PC-3 (cell line): ENCODE data around the gene AGO3. TPM values are rescaled to one million over a fixed set of nuclear protein-coding genes. Genes with fewer than 3 reads are reported as not detected.

Experiments
- ATAC-seq: fragments of 200-7000 bp; cut with Tn5 transposase; 2 replicates; pipeline ENCODE4 v1.9.1; 2020; ENCODE audit warnings: mild to moderate bottlenecking, moderate library complexity
- BruUV-seq: library from RNA; stranded (reverse); fragments of 400-500 nt; replicated peaks from 2 replicates; lab custom pipeline; 2021; lab: Mats Ljungman, UMichigan
- CTCF ChIA-PET: fragments of 300-600 bp; sonication (Branson Sonifier 250); formaldehyde crosslinking; loops from one replicate; lab custom pipeline; 2022; ENCODE audit warnings: antibody characterized with exemption; lab: Charles Lee
- POLR2A ChIA-PET: fragments of 300-600 bp; sonication (Branson Sonifier 250); formaldehyde crosslinking; loops from one replicate; lab custom pipeline; 2022; ENCODE audit warnings: antibody characterized with exemption; ENCODE audit not compliant: unreplicated experiment; lab: Charles Lee
- DNase-seq: peaks from one replicate; pipeline ENCODE4 v3.0.0-alpha.2; 2015
- H2AFZ ChIP-seq: fragments of 300-600 bp; sonication (generic); 2 replicates; pipeline ENCODE4 v1.6.0; 2016; ENCODE audit warnings: antibody characterized with exemption, low read length
- H3F3A ChIP-seq: fragments of 300-600 bp; sonication (generic); one replicate; pipeline ENCODE4 v1.6.0; 2017; ENCODE audit warnings: antibody characterized with exemption, low read length, control low read depth, mild to moderate bottlenecking; ENCODE audit not compliant: unreplicated experiment
- H3K27ac ChIP-seq: fragments of 300-600 bp; sonication (generic); 2 replicates; pipeline ENCODE4 v1.5.1; 2016; ENCODE audit warnings: mild to moderate bottlenecking, low read length
- H3K27me3 ChIP-seq: fragments of 300-600 bp; sonication (generic); 2 replicates; pipeline ENCODE4 v1.6.1; 2016; ENCODE audit warnings: low read length, mixed read lengths
- H3K36me3 ChIP-seq: fragments of 300-600 bp; sonication (generic); 2 replicates; pipeline ENCODE4 v1.6.1; 2016; ENCODE audit warnings: low read depth, mixed run types, low read length, mixed read lengths
- H3K4me1 ChIP-seq: fragments of 300-600 bp; sonication (generic); 2 replicates; pipeline ENCODE4 v1.5.1; 2016; ENCODE audit warnings: low read length; ENCODE audit not compliant: insufficient read depth
- H3K4me2 ChIP-seq: fragments of 300-600 bp; sonication (generic); 2 replicates; pipeline ENCODE4 v1.6.0; 2016; ENCODE audit warnings: low read length
- H3K4me3 ChIP-seq: fragments of 300-600 bp; sonication (generic); 2 replicates; pipeline ENCODE4 v1.5.1; 2016; ENCODE audit warnings: mild to moderate bottlenecking, low read length, mixed read lengths
- H3K79me2 ChIP-seq: fragments of 300-600 bp; sonication (generic); 2 replicates; pipeline ENCODE4 v1.6.1; 2017; ENCODE audit warnings: low read length, mixed read lengths
- H3K9ac ChIP-seq: fragments of 300-600 bp; sonication (generic); 2 replicates; pipeline ENCODE4 v1.6.0; 2016; ENCODE audit warnings: mild to moderate bottlenecking, low read length
- H3K9me2 ChIP-seq: fragments of 300-600 bp; sonication (generic); replicated peaks from 2 replicates; pipeline ENCODE4 v1.6.1; 2016; ENCODE audit warnings: mixed run types, low read length, mixed read lengths
- H3K9me3 ChIP-seq: fragments of 300-600 bp; sonication (generic); 2 replicates; pipeline ENCODE4 v1.6.1; 2016; ENCODE audit warnings: low read length, mixed read lengths
- H4K20me1 ChIP-seq: fragments of 300-600 bp; sonication (generic); 2 replicates; pipeline ENCODE4 v1.6.1; 2016; ENCODE audit warnings: low read length, mixed read lengths
- CTCF ChIP-seq: fragments of 300-600 bp; sonication (generic); conservative IDR thresholded peaks from 2 replicates; pipeline ENCODE4 v1.5.1; 2017; ENCODE audit warnings: antibody characterized with exemption, low read depth, mild to moderate bottlenecking, low read length
- EZH2 ChIP-seq: fragments of 300-600 bp; sonication (generic); IDR thresholded peaks from one replicate; pipeline ENCODE4 v1.6.1; 2017; ENCODE audit warnings: antibody characterized with exemption, mild to moderate bottlenecking, low read length; ENCODE audit not compliant: unreplicated experiment
- EZH2phosphoT487 ChIP-seq: fragments of 300-600 bp; sonication (generic); IDR thresholded peaks from 2 replicates; pipeline ENCODE4 v1.6.1; 2018; ENCODE audit warnings: mild to moderate bottlenecking, antibody characterized with exemption, low read length, borderline replicate concordance
- intact Hi-C: fragments of 100-400 bp; cut with micrococcal nuclease; formaldehyde crosslinking; loops from 2 replicates; pipeline ENCODE4 v1.9.0; 2023
- total RNA-seq: library from RNA; depleted of rRNA; stranded (reverse); fragments of >200 nt; gene quantifications from 2 replicates; pipeline ENCODE4 v1.2.3, GENCODE V29; 2014

The AGO3 gene
- total RNA-seq, 1 experiment from 2014 or later: 17.7 TPM

DNA sequence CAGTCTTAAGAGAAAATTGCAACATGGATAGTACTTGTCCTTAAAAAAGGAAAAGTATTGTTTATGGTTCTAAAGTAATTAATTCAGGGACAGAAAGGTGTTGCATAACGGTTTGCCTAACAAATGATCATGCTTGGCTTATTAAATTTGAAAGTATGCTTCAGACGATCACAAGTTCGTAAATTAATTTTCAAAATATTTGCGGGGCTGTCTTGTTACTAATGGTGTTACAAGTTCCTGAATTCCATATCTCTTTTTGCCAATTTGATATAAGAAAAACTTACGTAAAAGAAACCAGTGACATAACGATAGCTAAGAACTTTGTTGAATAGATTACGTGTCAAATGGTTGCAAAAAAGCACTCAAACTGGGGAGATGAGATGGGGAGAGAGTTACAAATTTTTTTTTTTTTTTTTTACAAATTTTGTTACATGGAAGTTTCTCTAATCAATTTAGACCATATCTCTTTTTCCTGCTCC is 1.3 kb downstream of the AGO3 start:
- ChIA-PET POLR2A (no interaction called here), CTCF (interaction anchor here (0.7 kb wide), 1 partner anchor 152 kb away, joined by 3 read pairs; the partner anchor contains the start of gene TEKT2)
- Histone ChIP-seq H3K9me3 (no peaks in the 10 kb centered on the region), H4K20me1 (peaks cover 18% of the 10 kb centered on the region), H3K79me2 (peaks cover 65% of the 10 kb centered on the region), H3K9ac (peak overlapping the region; percentile 94), H3K27me3 (no peaks in the 10 kb centered on the region), H3K4me2 (peak overlapping the region; percentile 100), H3K4me1 (peaks cover 25% of the 10 kb centered on the region), H3K9me2 (no peaks in the 10 kb centered on the region), H2AFZ (no peak overlapping the region), H3K4me3 (peak overlapping the region; percentile 91), H3K27ac (no peak overlapping the region), H3F3A (no peaks in the 10 kb centered on the region), H3K36me3 (no peaks in the 10 kb centered on the region)
- no peak for DNase-seq
- no peak for ATAC-seq
- intact Hi-C loops: loop anchor here (10.0 kb wide), 1 partner anchor 153 kb away; the partner anchor contains the start of genes ADPRS and TEKT2
- TSS peak; percentile 45 for BruUV-seq
- TF ChIP-seq EZH2 (no peak), CTCF (no peak), EZH2phosphoT487 (no peak)

DNA sequence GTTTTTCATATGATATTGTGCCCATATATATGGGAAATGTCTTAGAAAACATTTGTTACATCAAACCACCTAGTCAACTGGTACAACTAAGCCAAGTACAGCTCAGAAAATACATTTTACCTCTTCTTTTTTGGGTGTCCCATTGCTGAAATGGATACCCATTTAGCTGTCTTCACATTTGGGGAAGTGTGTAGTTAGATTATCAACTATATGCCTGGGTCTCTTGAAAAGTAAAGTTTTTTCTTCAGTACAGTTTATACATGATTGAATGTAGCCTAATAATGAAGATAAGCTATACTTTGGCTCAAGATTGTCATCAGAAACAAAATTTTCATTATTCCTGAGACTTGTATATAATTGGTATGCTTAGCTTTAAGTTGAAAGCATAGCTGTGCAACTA is 2.0 kb downstream of the AGO3 start:
- intact Hi-C loops: loop anchor here (10.0 kb wide), 1 partner anchor 152 kb away; the partner anchor contains the start of genes ADPRS and TEKT2
- CTCF ChIA-PET: interaction anchor here (0.6 kb wide), 1 partner anchor 186 kb away, joined by 3 read pairs; no protein-coding TSS in a partner anchor

More for the DNA sequence above, 2.0 kb downstream of the AGO3 start:
- H3K36me3 ChIP-seq: no peaks in the 10 kb centered on the region
- no peak for TF ChIP-seq CTCF
- peak overlapping the region; percentile 100 for H3K4me2 ChIP-seq
- ATAC-seq: no peak
- peaks cover 18% of the 10 kb centered on the region for H4K20me1 ChIP-seq
- H3K9me2 ChIP-seq: no peaks in the 10 kb centered on the region
- DNase-seq: no peak
- H3K9me3 ChIP-seq: no peaks in the 10 kb centered on the region
- POLR2A ChIA-PET: interaction anchor here (0.6 kb wide), 1 partner anchor 117 kb away, joined by 8 read pairs; no protein-coding TSS in a partner anchor
- H3K27ac ChIP-seq: no peak overlapping the region
- H3F3A ChIP-seq: no peaks in the 10 kb centered on the region
- H3K27me3 ChIP-seq: no peaks in the 10 kb centered on the region
- H2AFZ ChIP-seq: no peak overlapping the region
- H3K4me1 ChIP-seq: peaks cover 25% of the 10 kb centered on the region
- H3K9ac ChIP-seq: no peak overlapping the region
- BruUV-seq: no TSS peak
- peaks cover 73% of the 10 kb centered on the region for H3K79me2 ChIP-seq
- peak overlapping the region; percentile 91 for H3K4me3 ChIP-seq
